Measurements from ENCODE around the gene GPR17. TPM values are rescaled to one million over a fixed set of nuclear protein-coding genes. Genes with fewer than 3 reads are reported as not detected.

The GPR17 gene
- polyA plus RNA-seq, 4 donors = 0.33 to 2.8 (median 1.1) TPM

DNA sequence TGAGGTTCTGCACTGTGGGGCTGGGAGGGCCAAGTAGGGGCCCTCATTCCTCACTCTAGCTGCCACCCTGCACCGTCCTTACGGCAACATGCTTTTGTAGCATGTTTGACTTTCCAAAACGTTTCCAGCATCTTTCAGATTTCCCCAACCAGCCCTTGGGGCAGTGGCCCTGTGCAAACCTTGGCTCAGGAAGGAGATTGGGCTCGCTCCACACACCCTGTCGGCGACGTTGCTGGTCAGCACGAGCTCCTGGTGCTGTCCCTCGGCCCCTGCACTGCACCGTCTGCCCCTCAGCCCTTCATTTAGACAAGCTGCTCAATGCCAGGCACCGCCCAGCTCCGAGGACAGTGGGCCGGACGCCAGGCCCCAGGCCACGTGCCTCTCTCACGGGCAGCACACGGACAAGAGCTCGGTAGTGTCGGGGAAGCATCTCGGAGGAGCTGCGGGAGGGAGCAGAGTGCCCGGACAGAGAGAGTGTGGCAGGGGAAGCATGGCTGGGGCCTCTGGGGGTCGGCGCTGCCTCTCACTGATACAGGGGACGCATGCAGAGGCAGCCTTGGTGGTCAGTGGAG lies 6.9 kb downstream of the GPR17 start:
- DNase-seq (ENCODE audit: low read depth in 4 of 4, low spot score in 3 of 4) = no peak

DNA sequence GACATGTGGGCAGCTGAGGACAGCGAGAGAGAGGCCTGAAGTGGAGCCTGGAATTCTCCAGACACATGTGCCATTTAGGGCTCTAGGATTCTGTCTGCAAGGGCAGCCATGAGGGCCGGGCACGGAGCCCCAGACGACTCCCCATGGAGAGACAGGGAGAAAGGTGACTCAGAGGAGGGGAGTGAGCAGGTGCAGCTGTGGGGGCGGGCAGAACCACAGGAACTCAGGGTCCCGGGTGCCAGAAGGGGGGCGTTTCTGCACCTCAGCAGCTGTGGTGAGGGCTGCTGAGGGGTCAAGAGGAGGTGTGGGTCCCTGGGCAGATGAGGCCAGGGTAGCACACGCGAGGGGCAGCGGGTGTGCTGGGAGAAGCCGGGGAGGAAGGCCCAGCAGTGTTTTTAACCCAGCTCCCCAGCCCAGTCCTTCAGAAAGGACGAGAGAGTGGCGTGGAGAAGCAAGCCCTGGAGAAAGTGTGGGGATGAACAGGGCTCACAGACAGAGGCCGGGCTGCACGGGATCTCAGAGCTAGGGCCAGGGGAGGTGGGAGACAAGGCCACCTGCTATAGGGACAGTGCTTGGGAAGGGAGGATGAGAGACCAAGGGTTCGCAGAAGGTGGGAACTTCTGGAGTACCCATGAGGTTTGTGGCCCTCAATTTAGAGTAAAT lies 7.6 kb downstream of the GPR17 start:
- DNase-seq (ENCODE audit: low read depth in 4 of 4, low spot score in 3 of 4) = no peak

DNA sequence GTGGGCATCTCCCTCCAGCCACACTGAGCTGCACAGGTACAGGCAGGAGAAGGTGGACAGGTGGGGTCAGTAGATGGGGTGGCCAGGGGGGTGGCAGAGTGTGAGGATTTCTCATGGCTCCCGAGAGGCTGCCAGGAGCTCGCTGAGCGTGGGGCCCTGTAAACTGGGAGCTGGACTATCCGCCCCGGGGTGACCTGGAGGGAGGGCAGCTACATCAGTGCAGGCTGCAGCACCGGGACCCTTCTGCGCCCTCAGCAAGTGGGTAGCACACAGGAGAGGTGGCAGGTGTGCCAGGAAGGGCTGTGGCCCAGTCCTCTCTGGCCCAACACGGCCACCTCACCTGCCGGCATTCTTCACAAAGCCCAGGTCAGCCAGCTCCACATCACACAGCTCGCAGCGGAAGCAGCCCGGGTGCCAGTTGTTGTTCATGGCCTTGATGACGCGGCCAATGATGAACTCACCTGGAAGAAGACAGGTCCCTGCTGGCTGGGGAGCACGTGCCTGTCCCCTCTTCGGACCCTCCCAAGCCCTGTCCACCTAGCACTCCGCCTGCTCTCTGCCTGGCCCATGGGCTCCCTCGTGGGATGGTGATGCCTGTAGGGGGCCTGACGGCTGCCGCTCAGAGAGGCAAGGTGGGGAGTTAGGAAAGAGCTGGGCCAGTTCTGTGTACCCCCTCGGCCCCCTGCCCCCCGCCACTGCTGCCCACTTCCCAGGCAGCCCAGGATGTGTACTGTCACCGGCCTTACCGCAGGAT lies 8.3 kb downstream of the GPR17 start:
- DNase-seq (ENCODE audit: low read depth in 4 of 4, low spot score in 3 of 4) = no peak

DNA sequence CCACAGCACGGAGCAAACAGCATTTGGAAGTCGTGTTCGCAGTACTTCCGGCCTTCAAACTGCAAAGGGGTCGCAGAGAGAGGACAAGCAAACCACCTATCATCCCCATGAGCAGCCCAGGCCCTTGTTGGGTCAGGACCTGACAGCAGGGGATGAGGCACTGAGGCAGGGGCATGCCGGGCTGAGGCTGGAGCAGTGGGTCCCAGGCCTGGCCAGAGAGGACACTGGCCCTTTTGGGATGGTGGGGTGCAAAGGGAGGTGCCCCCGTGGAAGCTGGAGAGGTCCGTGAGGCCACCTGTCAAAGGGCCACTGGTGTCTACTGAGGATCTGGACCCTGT lies 8.9 kb downstream of the GPR17 start:
- DNase-seq (ENCODE audit: low read depth in 4 of 4, low spot score in 3 of 4) = no peak

DNA sequence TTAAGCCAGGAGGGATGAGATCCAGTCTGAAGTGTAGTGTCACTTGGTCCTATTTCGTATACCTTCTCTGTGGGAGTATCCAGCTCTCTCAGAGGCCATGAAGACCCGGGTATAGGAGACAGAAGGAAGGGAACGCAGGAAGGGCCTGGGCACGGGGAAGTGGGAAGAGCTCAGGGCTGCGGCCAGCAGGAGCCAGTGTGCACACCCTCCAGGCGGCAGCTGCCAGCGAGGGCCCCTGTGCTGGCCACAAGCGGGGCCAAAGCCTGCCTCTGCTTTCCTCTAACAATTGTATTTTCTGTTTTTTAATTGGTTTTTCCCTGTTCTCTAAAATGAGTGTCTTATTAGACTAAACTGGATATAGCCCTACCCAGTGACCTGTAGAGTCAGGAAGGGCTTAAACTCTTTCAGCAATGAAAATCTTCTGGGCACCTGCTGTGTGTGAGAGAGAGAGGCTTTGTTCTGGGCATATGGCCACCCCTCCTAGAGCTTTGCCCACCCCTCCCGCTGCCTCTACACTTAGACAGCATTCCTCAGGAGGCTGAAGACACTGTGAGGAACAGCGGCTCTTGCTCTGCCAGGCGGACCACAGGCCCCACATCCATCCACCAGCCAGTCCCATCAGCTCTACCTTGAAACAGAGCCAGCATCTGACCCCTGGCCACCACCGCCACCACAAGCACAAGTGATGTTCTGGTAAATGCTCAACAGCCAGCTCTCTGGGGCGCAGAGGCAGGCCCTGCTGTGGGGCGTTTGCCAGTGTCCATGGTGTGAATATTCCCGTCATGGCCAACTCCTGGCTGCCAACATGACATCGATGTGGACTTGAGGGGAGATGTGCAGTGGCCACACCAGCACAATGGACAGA lies 9.5 kb downstream of the GPR17 start:
- no peak for DNase-seq (ENCODE audit: low read depth in 4 of 4, low spot score in 3 of 4)

DNA sequence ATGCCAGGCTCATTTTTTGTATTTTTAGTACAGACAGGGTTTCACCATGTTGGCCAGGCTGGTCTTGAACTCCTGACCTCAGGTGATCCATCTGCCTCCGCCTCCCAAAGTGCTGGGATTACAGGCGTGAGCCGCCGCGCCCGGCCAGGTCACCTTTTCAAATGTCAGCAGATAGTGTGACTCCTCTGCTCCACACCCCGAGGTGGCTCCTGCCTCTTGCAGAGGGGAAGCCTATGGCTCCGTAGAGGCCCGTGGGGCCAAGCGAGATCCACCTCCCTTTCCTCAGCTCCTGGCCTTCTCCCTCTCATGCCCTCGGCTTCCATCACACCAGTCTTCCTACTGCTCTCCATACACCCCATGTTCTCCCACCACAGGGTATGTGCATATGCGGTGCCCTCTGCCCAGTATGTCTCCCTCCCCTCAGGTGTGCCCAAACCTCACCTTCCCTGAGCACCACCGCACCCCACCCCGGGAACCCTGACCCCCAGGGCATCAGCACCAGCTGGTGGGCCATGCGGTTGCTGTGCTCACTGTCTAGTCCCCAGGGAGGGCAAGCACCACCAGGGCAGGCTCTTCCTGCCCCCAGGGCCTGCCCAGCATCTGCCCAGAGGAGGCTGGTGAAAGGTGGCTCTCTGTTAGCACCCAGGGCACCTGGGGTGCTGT lies 10.7 kb downstream of the GPR17 start:
- DNase-seq (ENCODE audit: low read depth in 4 of 4, low spot score in 3 of 4) = no peak

DNA sequence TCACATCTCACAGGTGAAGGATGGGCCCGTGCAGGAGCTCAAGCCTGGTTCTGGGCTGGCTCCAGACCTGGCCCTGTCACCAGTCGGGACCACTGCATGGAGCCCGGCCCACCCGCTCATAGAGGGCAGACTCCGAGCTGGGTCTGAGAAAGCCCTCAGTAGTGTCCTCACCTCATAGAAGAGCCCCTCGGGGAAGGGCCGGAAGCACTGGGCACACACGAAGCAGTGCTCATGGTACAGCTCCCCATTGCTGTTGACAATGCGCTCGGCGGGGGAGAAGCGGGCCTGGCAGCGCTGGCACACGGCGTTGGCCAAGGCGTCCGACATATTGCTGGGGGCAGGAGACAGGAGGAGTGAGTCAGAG lies 11.3 kb downstream of the GPR17 start:
- DNase-seq (ENCODE audit: low read depth in 4 of 4, low spot score in 3 of 4) = no peak

DNA sequence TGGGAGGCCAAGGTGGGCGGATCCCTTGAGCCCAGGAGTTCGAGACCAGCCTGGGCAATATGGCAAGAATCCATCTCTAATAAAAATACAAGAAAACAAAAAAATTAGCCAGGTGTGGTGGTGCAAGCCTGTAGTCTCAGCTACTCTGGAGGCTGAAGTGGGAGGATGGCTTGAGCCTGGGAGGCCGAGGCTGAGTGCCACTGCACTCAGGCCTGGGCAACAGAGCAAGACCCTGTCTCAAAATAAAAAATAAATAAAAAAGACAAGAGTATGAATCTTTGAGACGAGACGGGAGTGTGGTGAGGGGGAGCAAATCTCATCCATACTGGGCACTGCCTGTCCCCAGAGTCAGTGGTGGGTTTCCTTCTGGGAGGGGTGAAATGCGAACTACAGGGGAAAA lies 12.2 kb downstream of the GPR17 start:
- no peak for DNase-seq (ENCODE audit: low read depth in 4 of 4, low spot score in 3 of 4)

DNA sequence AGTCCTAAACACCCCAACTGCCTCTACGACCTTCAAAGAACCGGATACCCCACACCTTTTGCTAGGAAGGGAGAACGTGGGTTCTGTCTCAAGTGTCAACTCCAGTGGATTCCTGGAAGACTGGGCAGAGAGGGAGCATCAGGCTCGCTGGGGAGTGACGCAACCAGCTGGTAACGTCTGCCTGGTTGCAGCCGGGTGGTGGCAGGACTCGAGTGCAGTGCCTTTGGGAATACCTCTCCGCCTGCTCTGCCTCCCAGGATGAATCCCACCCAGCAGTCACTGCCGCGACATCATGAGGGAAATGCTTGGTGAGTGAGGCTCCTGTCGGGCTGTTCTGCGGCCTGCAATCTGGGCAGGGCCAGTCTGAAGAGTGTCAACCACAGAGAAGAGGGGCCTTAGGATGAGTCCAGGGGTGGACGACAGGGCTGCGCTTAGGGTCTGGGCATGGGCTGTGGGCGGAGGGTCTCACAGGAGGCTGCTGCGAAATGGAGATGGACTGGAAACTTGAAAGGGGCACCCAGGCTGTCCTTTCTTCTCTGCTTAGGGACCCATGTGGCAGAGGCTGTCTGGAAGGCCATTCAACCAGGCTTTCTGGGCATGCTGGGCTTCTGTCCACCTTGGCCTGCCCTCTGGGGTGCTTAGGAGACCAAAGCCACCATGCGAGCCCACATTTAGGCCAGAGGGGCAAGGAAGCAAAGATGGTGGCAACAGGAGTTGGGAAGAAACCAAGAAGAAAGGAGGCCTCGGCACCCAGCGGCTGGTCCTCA lies 12.9 kb downstream of the GPR17 start:
- DNase-seq (ENCODE audit: low read depth in 4 of 4, low spot score in 3 of 4) = no peak

DNA sequence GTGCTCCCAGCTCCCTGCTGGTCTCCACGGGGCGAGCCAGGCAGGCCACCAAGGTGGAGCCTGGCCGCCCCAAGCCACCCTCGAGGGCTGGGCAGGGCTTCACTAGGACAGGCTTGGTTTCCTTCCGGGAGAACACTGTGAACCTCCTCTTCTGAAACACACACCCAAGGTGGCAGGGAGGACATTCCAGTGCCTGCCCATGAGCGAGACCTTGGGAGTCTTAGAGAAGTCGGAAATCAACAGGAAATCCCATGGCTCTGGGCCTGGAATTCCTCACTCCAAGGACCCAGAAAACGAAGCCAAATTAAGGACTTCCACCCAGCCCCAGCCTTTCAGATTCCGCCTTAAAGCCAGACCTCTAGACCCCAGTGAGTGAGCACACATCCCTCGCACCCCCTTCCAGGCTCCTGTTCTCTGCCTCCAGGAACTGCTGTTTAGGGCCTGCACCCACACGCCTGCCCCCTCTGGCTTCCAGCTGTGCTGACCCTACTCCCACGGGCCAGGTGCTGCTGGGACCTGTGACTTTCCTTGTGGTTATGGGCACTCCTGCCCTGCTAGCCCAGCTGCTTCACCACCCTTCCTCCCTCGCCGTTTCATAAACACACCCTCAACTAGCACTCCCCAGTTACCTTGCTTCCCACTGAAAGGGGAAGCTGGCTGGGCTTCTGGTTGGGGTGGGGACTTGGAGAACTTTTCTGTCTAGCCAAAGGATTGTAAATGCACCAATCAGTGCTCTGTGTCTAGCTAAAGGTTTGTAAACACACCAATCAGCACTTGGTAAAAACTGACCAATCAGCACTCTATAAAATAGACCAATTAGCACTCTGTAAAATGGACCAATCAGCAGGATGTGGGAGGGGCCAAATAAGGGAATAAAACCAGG lies 13.7 kb downstream of the GPR17 start:
- DNase-seq (ENCODE audit: low read depth in 4 of 4, low spot score in 3 of 4) = no peak

DNA sequence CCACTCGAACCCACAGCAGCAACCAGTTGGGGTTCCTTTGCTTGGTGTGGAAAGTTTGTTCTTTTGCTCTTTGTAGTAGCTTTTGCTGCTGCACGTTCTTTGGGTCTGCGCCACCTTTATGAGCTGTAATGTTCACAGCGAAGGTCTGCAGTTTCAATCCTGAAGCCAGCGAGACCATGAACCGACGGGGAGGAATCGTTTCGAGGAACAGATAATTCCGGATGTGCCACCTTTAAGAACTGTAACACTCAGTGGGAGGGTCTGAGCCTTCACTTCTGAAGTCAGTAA lies 14.3 kb downstream of the GPR17 start:
- no peak for DNase-seq (ENCODE audit: low read depth in 4 of 4, low spot score in 3 of 4)

DNA sequence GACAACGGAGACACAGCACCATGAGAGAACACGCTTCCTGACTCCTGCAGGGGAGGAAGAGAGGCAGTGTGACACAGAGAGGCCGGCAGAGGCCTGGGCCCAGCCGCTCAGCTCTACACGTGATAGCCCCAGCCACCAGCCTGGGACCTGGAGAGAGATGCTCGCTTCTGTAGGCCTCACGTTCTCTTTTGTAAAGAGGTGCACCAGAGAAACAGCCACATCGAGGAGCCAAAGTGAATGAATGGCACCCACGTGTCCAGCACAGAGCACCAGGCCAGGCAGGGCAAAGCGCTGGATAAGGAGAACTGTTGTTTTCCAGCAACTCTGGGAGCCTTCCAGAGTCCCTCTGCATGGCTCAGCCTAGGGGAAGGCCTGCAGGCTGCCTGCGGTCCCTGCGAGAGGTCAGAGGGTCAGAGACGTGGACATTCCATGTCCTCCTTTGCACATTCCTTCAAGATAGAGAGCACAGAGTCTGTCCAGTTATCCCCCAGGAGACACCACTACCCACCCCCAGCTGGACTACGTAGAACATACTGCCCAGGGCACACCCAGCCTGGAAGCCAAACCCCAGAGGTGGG lies 15.2 kb downstream of the GPR17 start:
- no peak for DNase-seq (ENCODE audit: low read depth in 4 of 4, low spot score in 3 of 4)

DNA sequence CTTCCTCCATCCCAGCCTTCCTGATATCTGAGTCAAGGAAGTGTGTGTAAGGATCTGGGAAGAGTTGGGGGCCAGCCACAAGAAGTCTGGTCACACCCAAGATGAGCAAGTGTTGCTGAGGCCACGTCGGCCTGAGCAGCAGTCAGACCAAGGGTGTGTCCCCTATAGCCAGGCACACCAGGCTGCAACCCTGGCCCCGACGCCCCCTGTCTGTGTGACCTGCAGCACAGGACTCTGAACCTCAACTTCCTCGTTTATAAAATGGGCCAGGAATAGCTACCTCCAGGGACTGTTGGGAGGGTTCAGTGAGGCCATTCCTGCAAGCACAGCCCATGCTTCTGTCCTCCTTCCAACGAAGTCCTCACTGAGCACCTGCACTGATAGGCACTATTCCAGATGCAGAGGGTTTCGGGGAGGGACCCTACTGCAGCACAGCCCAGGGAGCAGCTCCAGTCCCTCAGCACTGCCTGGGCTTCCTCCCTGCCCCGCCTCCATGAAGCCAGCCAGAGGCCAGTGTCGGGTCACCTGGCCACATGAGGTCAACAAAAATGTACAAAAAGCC lies 16.1 kb downstream of the GPR17 start:
- DNase-seq (ENCODE audit: low read depth in 4 of 4, low spot score in 3 of 4) = no peak

DNA sequence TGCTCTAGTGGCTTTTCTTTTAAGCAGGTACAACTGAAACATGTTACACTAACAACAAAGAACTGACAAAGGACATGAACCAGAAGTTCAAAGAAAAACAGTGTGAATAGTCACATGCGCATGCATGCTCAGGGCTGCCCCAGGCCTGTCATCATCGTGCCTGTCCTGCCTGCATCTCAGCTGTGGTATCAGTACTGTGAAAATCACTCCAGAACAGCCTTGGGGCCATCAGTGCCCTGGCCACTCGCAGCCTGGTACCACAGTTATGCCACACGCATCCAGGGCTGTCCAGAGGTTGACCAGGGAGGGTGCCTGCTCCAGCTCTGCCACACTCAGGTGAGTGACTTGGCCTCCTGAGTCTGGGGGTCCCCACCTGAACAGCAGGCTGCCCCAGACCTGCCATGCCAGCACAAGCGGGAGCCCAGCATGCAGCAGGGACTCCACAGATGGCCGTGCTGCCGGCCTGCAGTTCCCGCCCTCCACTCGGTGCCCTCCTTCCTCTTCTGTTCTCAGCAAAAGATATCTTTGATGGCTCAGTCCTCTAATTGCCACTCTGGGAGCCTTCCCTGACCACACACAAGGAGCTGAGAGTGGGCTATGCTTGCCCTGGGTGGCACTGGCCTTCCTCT lies 17.1 kb downstream of the GPR17 start:
- DNase-seq (ENCODE audit: low read depth in 4 of 4, low spot score in 3 of 4) = no peak

DNA sequence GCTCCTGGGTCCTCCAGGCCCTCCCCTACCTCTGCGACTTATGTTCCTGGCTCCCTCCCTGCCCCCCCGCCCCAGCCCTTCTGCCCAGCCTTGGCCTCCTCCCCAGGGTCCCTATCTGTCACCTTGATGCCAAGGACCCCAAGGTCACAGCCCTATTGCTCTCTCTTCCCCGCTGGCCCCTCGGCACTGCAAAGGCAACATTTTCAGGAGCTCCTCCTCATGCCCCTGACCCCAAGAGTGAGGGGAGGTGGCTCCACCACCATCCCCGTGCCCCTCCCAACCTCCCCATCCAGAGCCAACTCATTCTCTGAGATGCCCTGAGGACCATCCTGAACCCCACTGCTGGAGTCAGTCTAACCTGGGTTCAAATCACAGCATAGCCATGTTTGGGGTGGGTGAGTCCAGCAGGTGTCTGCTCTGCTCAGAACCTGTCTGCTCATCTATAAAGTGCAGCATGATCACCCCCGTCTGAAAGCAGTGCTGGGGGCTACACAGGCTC lies 17.7 kb downstream of the GPR17 start:
- DNase-seq (ENCODE audit: low read depth in 4 of 4, low spot score in 3 of 4) = no peak

DNA sequence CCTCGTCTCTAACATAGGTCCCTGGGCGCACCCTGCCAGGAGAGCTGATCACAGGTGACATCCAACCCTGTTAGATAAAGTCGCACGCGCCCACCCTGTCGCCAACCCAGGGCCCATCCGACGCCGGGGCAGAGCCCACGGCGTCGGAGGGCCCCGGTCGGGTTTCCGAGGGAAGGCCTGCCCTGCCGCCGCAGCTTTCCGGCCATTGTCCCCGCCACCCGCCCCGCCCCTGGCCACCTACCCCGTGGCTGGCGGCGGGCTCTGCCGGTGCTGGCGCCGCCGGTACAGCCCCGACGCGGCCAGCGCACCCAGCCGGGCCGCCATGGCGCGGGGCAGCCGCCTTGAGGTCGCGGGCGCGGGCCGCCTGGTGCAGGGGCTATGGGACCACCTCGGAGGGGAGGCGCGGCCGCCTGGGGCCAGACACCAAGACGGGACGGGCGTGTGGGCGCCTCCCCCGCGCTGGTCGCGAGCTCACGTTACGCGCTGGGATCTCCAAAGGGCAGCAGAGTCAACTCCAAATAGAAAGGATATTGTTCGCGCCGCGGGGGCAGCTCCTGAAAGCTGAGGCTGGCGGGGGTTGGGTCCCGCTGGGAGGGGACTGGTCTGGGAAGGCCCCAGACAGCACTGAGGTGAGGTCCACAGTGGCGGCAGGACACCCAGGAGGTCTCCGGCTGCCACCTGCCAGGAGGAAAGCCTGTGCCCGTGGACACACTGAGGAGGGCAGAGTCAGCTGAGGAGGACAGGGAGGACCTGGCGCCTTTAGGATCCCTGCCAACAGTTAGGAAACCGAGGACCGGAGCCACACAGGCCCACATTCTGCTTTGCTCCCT lies 18.3 kb downstream of the GPR17 start:
- no peak for DNase-seq (ENCODE audit: low read depth in 4 of 4, low spot score in 3 of 4)

DNA sequence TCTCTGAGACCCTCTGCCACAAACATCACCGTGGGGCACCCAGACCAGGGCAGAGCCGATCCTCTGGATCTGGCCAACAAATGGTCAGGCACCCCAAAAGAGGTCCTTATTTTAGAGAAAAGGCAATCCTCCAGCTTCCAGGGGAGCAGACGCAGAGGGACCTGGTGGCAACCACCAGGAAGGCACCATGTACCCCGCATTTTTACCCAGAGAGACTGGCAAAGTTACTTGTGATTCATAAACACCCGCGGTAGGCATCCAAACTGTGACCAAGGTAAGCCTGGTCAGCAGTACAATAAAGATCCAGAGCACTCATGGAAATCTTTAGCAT lies 18.9 kb downstream of the GPR17 start:
- DNase-seq (ENCODE audit: low read depth in 4 of 4, low spot score in 3 of 4) = no peak
